GM20000 (cell line): Measurements from ENCODE around the gene ZFTA.
A peak's percentile ranks its signal among the peaks of the same experiment; 100 is the strongest.

ENCODE experiments used
- DNase-seq: peaks from one replicate; pipeline ENCODE4 v3.0.0; 2012; ENCODE audit warnings: low spot score
- TF ChIP-seq, protein P1 (sequence below): IDR thresholded peaks from 2 replicates; pipeline ENCODE4 v1.5.1; 2012; ENCODE audit warnings: mild to moderate bottlenecking, control low read depth; ENCODE audit errors: extremely low read depth, missing control alignments

ZFTA gene

GRCh38 chr11:63769714-63770455 lies 1.3 kb upstream of the ZFTA start:
- no peak for DNase-seq

GRCh38 chr11:63769042-63769713 lies 603 bp upstream of the ZFTA start:
- DNase-seq = peak; percentile 85
- TF ChIP-seq, protein P1, sequence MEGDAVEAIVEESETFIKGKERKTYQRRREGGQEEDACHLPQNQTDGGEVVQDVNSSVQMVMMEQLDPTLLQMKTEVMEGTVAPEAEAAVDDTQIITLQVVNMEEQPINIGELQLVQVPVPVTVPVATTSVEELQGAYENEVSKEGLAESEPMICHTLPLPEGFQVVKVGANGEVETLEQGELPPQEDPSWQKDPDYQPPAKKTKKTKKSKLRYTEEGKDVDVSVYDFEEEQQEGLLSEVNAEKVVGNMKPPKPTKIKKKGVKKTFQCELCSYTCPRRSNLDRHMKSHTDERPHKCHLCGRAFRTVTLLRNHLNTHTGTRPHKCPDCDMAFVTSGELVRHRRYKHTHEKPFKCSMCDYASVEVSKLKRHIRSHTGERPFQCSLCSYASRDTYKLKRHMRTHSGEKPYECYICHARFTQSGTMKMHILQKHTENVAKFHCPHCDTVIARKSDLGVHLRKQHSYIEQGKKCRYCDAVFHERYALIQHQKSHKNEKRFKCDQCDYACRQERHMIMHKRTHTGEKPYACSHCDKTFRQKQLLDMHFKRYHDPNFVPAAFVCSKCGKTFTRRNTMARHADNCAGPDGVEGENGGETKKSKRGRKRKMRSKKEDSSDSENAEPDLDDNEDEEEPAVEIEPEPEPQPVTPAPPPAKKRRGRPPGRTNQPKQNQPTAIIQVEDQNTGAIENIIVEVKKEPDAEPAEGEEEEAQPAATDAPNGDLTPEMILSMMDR = no peak

More at GRCh38 chr11:63769714-63770455, 1.3 kb upstream of the ZFTA start:
- TF ChIP-seq, protein P1 = no peak

GRCh38 chr11:63767565-63768236 lies 874 bp downstream of the ZFTA start:
- peak; percentile 82 for DNase-seq
- TF ChIP-seq, protein P1 = no peak

DNA sequence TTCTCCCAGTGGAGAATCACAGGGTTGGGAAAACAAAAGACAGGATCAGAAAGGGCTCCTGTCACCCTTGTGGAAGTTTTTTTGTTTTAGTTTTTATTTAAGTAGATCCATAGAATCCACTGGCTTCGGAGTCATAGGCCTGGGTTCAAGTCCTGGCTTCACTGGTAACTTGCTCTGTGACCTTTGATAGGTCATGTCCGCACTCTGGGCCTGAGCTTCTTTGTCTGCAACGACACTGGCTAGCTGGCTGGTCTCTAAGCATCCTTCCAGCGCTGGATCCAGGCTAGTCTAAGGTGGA lies 1.4 kb downstream of the ZFTA start:
- TF ChIP-seq, protein P1 = no peak
- no peak for DNase-seq

GRCh38 chr11:63766531-63767235 lies 1.9 kb downstream of the ZFTA start:
- peak; percentile 28 for DNase-seq
- TF ChIP-seq, protein P1 = no peak

DNA sequence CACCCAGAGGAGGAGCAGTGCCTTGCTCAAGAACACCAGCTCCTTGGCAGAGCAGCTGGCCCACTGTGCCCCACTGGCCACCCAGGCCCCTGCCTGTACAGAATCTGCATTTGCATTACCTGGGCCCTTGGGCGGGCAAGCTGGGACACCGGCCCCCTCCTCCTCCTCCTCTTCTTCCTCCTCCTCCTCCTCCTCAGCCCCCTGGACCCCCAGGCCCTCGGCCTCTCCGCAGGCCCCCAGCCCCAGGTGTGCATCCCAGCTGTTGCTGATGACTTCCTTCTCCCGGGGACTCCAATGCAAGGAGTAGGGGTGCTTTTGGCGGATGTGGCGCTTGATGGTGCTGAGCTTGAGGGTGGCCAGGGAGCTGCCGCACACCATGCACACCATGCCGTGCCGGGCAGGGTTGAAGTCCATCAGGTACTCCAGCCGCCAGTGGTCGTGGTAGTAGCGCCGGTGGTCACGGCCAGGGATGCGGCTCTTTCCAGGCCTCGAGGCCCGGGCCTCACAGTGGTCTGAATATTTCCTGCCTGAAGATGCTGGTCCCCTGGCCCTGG lies 2.8 kb downstream of the ZFTA start:
- DNase-seq = peak; percentile 39
- TF ChIP-seq, protein P1 = no peak
